T-helper 9 cell (primary cell): ENCODE results near the gene SCAMP3.

Experiments
- DNase-seq: peaks from one replicate; pipeline ENCODE4 v3.0.0-alpha.2; 2020

The SCAMP3 gene

GRCh38 chr1:155285063-155285462 lies 22.9 kb upstream of the SCAMP3 start:
- DNase-seq: no peak

GRCh38 chr1:155284476-155284875 lies 22.3 kb upstream of the SCAMP3 start:
- no peak for DNase-seq

- no peak for DNase-seq
Observed at GRCh38 chr1:155282488-155283091, 20.4 kb upstream of the SCAMP3 start.

- no peak for DNase-seq
Observed at GRCh38 chr1:155279268-155279667, 17.1 kb upstream of the SCAMP3 start.

GRCh38 chr1:155278689-155279160 lies 16.6 kb upstream of the SCAMP3 start:
- no peak for DNase-seq

GRCh38 chr1:155277902-155278688 lies 15.9 kb upstream of the SCAMP3 start:
- peak; percentile 76 for DNase-seq

- peak; percentile 89 for DNase-seq
Observed at GRCh38 chr1:155277070-155277901, 15.1 kb upstream of the SCAMP3 start, which contains the start of gene HCN3. HCN3 (plus strand) TSS chr1:155277463; CDS start chr1:155277591, 128 bp downstream.

- DNase-seq: peak; percentile 90
Observed at GRCh38 chr1:155273343-155274245, 11.4 kb upstream of the SCAMP3 start, which contains the start of gene CLK2. CLK2 (minus strand) TSS chr1:155273504; CDS start chr1:155270977, 2,527 bp downstream.

- no peak for DNase-seq
Observed at GRCh38 chr1:155272466-155273342, 10.5 kb upstream of the SCAMP3 start.

GRCh38 chr1:155269381-155269780 lies 7.2 kb upstream of the SCAMP3 start:
- no peak for DNase-seq

GRCh38 chr1:155268630-155269029 lies 6.5 kb upstream of the SCAMP3 start:
- no peak for DNase-seq

- no peak for DNase-seq
Observed at GRCh38 chr1:155267373-155267772, 5.2 kb upstream of the SCAMP3 start.

- DNase-seq: no peak
Observed at GRCh38 chr1:155266553-155266952, 4.4 kb upstream of the SCAMP3 start.

- DNase-seq: no peak
Observed at GRCh38 chr1:155263067-155263466, 907 bp upstream of the SCAMP3 start.

- no peak for DNase-seq
Observed at GRCh38 chr1:155261493-155261851, 688 bp downstream of the SCAMP3 start.

- no peak for DNase-seq
Observed at GRCh38 chr1:155260276-155260675, 1.9 kb downstream of the SCAMP3 start.

GRCh38 chr1:155256058-155256852 lies 5.9 kb downstream of the SCAMP3 start:
- DNase-seq: no peak

- DNase-seq: peak; percentile 70
Observed at GRCh38 chr1:155255243-155256007, 6.7 kb downstream of the SCAMP3 start, which contains the start of gene ENTREP3. ENTREP3 (minus strand) TSS chr1:155255483; CDS start chr1:155254877, 606 bp downstream.

GRCh38 chr1:155254714-155255242 lies 7.4 kb downstream of the SCAMP3 start:
- DNase-seq: no peak
